Measurements from ENCODE around the gene SIRT5. TPM values are rescaled to one million over a fixed set of nuclear protein-coding genes. Genes with fewer than 3 reads are reported as not detected.

The SIRT5 gene
- total RNA-seq, 1 experiment from 2014 or later, result 13.8 TPM

- Histone ChIP-seq H3K4me1 (ENCODE audit: control insufficient read depth in 1 of 2, insufficient read depth in 2 of 2, low read length in 2 of 2) (peaks cover 4 to 10% of the 10 kb centered on the region in 2 experiments; a peak in 2 of 4 replicates), H3K4me3 (replicated peaks in 1 of 2; ENCODE audit: low read depth in 1 of 2, low read length in 2 of 2) (no peak overlapping the region), H3K9ac (ENCODE audit: low read length) (no peak overlapping the region), H3K4me2 (ENCODE audit: low read length) (peak overlapping the region; percentile 33; the same call in 1 of the 2 replicates), H3K9me2 (ENCODE audit: insufficient read depth) (no peaks in the 10 kb centered on the region), H3K36me3 (ENCODE audit: control insufficient read depth in 1 of 2, insufficient read depth in 2 of 2, low read length in 2 of 2) (no peaks in the 10 kb centered on the region), H4K20me1 (ENCODE audit: insufficient read depth) (no peaks in the 10 kb centered on the region), H3K9me3 (ENCODE audit: control insufficient read depth in 1 of 2, insufficient read depth in 1 of 2, low read depth in 1 of 2, low read length in 2 of 2) (no peaks in the 10 kb centered on the region), H3K79me2 (ENCODE audit: insufficient read depth, low read length) (no peaks in the 10 kb centered on the region), H3K27me3 (ENCODE audit: insufficient read depth, low read length) (no peaks in the 10 kb centered on the region), H3K27ac (ENCODE audit: low read depth, low read length) (no peak overlapping the region), H2AFZ (ENCODE audit: low read depth, low read length, poor library complexity, severe bottlenecking) (no peak overlapping the region)
- BruUV-seq (replicated peaks), result no TSS peak
- ATAC-seq (no peak), DNase-seq (ENCODE audit: low read depth, low spot score) (no peak)
- ChIA-PET POLR2A (no interaction called here), CTCF (no interaction called here), RAD21 (ENCODE audit: low non-redundant PET in 1 of 2, low total read pairs in 2 of 2, uncharacterized antibody in 2 of 2, unreplicated experiment in 2 of 2) (no interaction called here)
- TF ChIP-seq SIN3A (IDR thresholded peaks at IDR 0.05; ENCODE audit: low read depth), result no peak
- intact Hi-C loops (cut with micrococcal nuclease), result no loop called here
These were observed 46.7 kb upstream of the SIRT5 start for GRCh38 chr6:13527671-13528056.

- ATAC-seq (no peak), DNase-seq (ENCODE audit: low read depth, low spot score) (no peak)
- ChIA-PET RAD21 (ENCODE audit: low non-redundant PET in 1 of 2, low total read pairs in 2 of 2, uncharacterized antibody in 2 of 2, unreplicated experiment in 2 of 2) (no interaction called here), POLR2A (no interaction called here), CTCF (no interaction called here)
- Histone ChIP-seq H3K4me3 (replicated peaks in 1 of 2; ENCODE audit: low read depth in 1 of 2, low read length in 2 of 2) (no peak overlapping the region), H3K27ac (ENCODE audit: low read depth, low read length) (no peak overlapping the region), H3K4me1 (ENCODE audit: control insufficient read depth in 1 of 2, insufficient read depth in 2 of 2, low read length in 2 of 2) (peaks cover 4 to 10% of the 10 kb centered on the region in 2 experiments; a peak in 2 of 4 replicates), H3K9me3 (ENCODE audit: control insufficient read depth in 1 of 2, insufficient read depth in 1 of 2, low read depth in 1 of 2, low read length in 2 of 2) (no peaks in the 10 kb centered on the region), H3K9me2 (ENCODE audit: insufficient read depth) (no peaks in the 10 kb centered on the region), H3K79me2 (ENCODE audit: insufficient read depth, low read length) (no peaks in the 10 kb centered on the region), H3K27me3 (ENCODE audit: insufficient read depth, low read length) (no peaks in the 10 kb centered on the region), H3K4me2 (ENCODE audit: low read length) (no peak overlapping the region), H4K20me1 (ENCODE audit: insufficient read depth) (no peaks in the 10 kb centered on the region), H2AFZ (ENCODE audit: low read depth, low read length, poor library complexity, severe bottlenecking) (no peak overlapping the region), H3K9ac (ENCODE audit: low read length) (no peak overlapping the region), H3K36me3 (ENCODE audit: control insufficient read depth in 1 of 2, insufficient read depth in 2 of 2, low read length in 2 of 2) (no peaks in the 10 kb centered on the region)
- peak; percentile 25; the same call in 1 of the 2 replicates for TF ChIP-seq RAD21 (IDR thresholded peaks at IDR 0.05; ENCODE audit: low read depth)
- no peak for TF ChIP-seq FOSL1 (IDR thresholded peaks at IDR 0.05; ENCODE audit: low read depth)
- BruUV-seq (replicated peaks), result no TSS peak
- intact Hi-C loops (cut with micrococcal nuclease), result no loop called here
These were observed 46.2 kb upstream of the SIRT5 start for GRCh38 chr6:13528232-13528631.

- no peak overlapping the region for H3K9ac ChIP-seq (ENCODE audit: low read length)
- no peaks in the 10 kb centered on the region for H4K20me1 ChIP-seq (ENCODE audit: insufficient read depth)
- no peak overlapping the region for H2AFZ ChIP-seq (ENCODE audit: low read depth, low read length, poor library complexity, severe bottlenecking)
- ChIA-PET POLR2A (no interaction called here), RAD21 (ENCODE audit: low non-redundant PET in 1 of 2, low total read pairs in 2 of 2, uncharacterized antibody in 2 of 2, unreplicated experiment in 2 of 2) (no interaction called here), CTCF (no interaction called here)
- no peaks in the 10 kb centered on the region for H3K9me3 ChIP-seq (ENCODE audit: control insufficient read depth in 1 of 2, insufficient read depth in 1 of 2, low read depth in 1 of 2, low read length in 2 of 2)
- peaks cover 4 to 10% of the 10 kb centered on the region in 2 experiments; a peak in 2 of 4 replicates for H3K4me1 ChIP-seq (ENCODE audit: control insufficient read depth in 1 of 2, insufficient read depth in 2 of 2, low read length in 2 of 2)
- no peak overlapping the region for H3K4me2 ChIP-seq (ENCODE audit: low read length)
- DNase-seq (ENCODE audit: low read depth, low spot score) (no peak), ATAC-seq (no peak)
- intact Hi-C loops (cut with micrococcal nuclease), result no loop called here
- no peaks in the 10 kb centered on the region for H3K9me2 ChIP-seq (ENCODE audit: insufficient read depth)
- no peak overlapping the region for H3K4me3 ChIP-seq (replicated peaks in 1 of 2; ENCODE audit: low read depth in 1 of 2, low read length in 2 of 2)
- no TSS peak for BruUV-seq (replicated peaks)
- no peaks in the 10 kb centered on the region for H3K36me3 ChIP-seq (ENCODE audit: control insufficient read depth in 1 of 2, insufficient read depth in 2 of 2, low read length in 2 of 2)
- H3K27ac ChIP-seq (ENCODE audit: low read depth, low read length), result no peak overlapping the region
- H3K79me2 ChIP-seq (ENCODE audit: insufficient read depth, low read length), result no peaks in the 10 kb centered on the region
- H3K27me3 ChIP-seq (ENCODE audit: insufficient read depth, low read length), result no peaks in the 10 kb centered on the region
- TF ChIP-seq ATF3 (IDR thresholded peaks at IDR 0.05), result no peak
- no peak for TF ChIP-seq SP1 (IDR thresholded peaks at IDR 0.05; ENCODE audit: low read depth)
- TF ChIP-seq ZFX (IDR thresholded peaks at IDR 0.05), result no peak
- TF ChIP-seq CBX3 (IDR thresholded peaks at IDR 0.05; ENCODE audit: low read depth), result no peak
- no peak for TF ChIP-seq REST (IDR thresholded peaks at IDR 0.05; ENCODE audit: low read depth)
- no peak for TF ChIP-seq POLR2A (IDR thresholded peaks at IDR 0.05; ENCODE audit: borderline replicate concordance, extremely low read depth, insufficient read depth, insufficient read length)
- TF ChIP-seq ELF1 (IDR thresholded peaks at IDR 0.05; ENCODE audit: borderline replicate concordance, low read depth), result no peak
- no peak for TF ChIP-seq MAX (IDR thresholded peaks at IDR 0.05)
- TF ChIP-seq RAD21 (IDR thresholded peaks at IDR 0.05; ENCODE audit: low read depth), result no peak
- TF ChIP-seq FOSL1 (IDR thresholded peaks at IDR 0.05; ENCODE audit: low read depth), result no peak
These were observed 45.5 kb upstream of the SIRT5 start for GRCh38 chr6:13528777-13529343.
